Neural cell (in vitro differentiated cells): Measurements from ENCODE around the gene CST8.

Experiments
- CTCF ChIP-seq: fragments of 450-650 bp; IDR thresholded peaks from 2 replicates; pipeline ENCODE4 v1.5.1; 2014; ENCODE audit warnings: antibody characterized with exemption, mild to moderate bottlenecking, moderate library complexity; ENCODE audit not compliant: poor library complexity, severe bottlenecking
- EZH2 ChIP-seq: fragments of 200-600, 300-800 bp; shearing (Covaris generic), sonication (generic); IDR thresholded peaks from 2 replicates; pipeline ENCODE4 v1.6.1; 2014; ENCODE audit warnings: antibody characterized with exemption, low read length, borderline replicate concordance, mild to moderate bottlenecking; ENCODE audit not compliant: insufficient read depth, poor library complexity, severe bottlenecking

GRCh38 chr20:23532533-23532932 is 41.6 kb downstream of the CST8 start:
- TF ChIP-seq CTCF, result no peak
- TF ChIP-seq EZH2, result no peak
